Colonic mucosa (tissue), 4 donors: ENCODE data around the gene FAM76B. TPM values are rescaled to one million over a fixed set of nuclear protein-coding genes. Genes with fewer than 3 reads are reported as not detected.

Experiments
- DNase-seq: peaks from one replicate; pipeline ENCODE4 v3.0.0-alpha.2; 2020
- H3K27ac ChIP-seq: fragments of 200-600 bp; one replicate; pipeline ENCODE4 v1.8.0; 2021
- H3K27me3 ChIP-seq: fragments of 200-600 bp; one replicate; pipeline ENCODE4 v1.8.0; 2021
- H3K36me3 ChIP-seq: fragments of 200-600 bp; one replicate; pipeline ENCODE4 v1.8.0; 2021
- H3K4me1 ChIP-seq: fragments of 200-600 bp; one replicate; pipeline ENCODE4 v1.8.0; 2021; ENCODE audit warnings: mild to moderate bottlenecking
- H3K4me3 ChIP-seq: fragments of 200-600 bp; one replicate; pipeline ENCODE4 v1.8.0; 2021
- H3K9ac ChIP-seq, 2 donors: one replicate each; pipeline ENCODE4 v1.7.0; 2013; ENCODE audit warnings: control low read depth in 2 of 2, low read depth in 2 of 2, low read length in 2 of 2
- H3K9me3 ChIP-seq: fragments of 200-600 bp; one replicate; pipeline ENCODE4 v1.8.0; 2021
- intact Hi-C: fragments of 100-400 bp; cut with DNase I; formaldehyde crosslinking; loops from one replicate; pipeline ENCODE4 v1.14.1; 2022
- total RNA-seq, 2 donors: library from RNA; stranded (reverse); fragmentation: NEBNext Ultra II Directional in 1 of 2; extraction: Animal tissue kit (Norgen Biotek cat#: 25700) in 1 of 2; gene quantifications; one replicate each; pipeline ENCODE4 v1.2.1, GENCODE V29; 2021
- TF ChIP-seq, protein P1 (sequence below): fragments of 200-600 bp; IDR thresholded peaks from one replicate; pipeline ENCODE4 v1.8.0; 2022; ENCODE audit warnings: antibody characterized with exemption, mild to moderate bottlenecking
- donor health status: healthy.
- donor health status: DM: no; HTN: no; CAD: no.
- donor health status: DM: no; HTN: no; CAD: no.

FAM76B gene
- total RNA-seq, 2 donors from 2014 or later, result 17.5 to 22.1 TPM

DNA sequence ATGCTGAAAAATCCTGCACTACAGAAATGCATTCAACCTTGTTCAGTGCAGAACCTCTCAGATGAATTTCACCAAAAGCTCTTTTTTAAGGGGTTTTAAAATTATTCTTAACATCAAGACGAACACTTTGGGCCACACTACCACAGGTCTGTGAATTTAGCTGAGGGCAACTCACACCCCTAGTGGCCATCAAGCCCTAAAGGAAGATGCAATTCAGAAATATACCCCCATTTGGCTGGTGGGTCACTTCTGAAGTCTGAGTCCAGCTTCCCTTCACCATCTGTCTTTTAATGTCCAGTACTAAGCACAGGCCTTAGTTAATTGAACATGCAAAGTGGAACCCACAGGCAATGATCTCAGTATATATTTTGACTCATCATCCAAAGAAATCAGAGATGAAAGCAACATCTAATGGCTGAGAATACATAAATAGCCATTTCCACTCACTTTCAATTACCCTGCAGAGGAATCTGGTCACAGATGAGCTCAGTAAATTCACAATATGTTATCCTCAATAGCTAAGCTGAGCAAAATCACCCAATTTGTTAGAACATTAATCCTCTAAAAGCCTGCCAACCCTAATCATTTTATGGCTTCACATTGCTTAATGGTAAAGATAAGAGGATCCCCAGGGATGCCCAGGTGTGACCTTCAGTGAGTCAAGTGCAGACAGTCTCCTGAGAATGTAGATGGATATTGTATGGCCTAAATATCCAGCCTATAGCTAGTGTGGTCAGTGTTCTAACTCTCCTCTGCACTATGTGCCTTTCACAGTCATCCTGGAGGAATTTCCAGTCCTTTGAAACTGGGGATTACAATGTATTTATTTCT lies 50.3 kb downstream of the FAM76B start:
- H3K27ac ChIP-seq, result no peak overlapping the region
- intact Hi-C loops, result no loop called here
- DNase-seq, result no peak
- H3K36me3 ChIP-seq, result no peaks in the 10 kb centered on the region
- no peaks in the 10 kb centered on the region for H3K4me1 ChIP-seq
- no peaks in the 10 kb centered on the region for H3K9me3 ChIP-seq
- no peak overlapping the region for H3K9ac ChIP-seq
- no peaks in the 10 kb centered on the region for H3K27me3 ChIP-seq
- TF ChIP-seq, protein P1, sequence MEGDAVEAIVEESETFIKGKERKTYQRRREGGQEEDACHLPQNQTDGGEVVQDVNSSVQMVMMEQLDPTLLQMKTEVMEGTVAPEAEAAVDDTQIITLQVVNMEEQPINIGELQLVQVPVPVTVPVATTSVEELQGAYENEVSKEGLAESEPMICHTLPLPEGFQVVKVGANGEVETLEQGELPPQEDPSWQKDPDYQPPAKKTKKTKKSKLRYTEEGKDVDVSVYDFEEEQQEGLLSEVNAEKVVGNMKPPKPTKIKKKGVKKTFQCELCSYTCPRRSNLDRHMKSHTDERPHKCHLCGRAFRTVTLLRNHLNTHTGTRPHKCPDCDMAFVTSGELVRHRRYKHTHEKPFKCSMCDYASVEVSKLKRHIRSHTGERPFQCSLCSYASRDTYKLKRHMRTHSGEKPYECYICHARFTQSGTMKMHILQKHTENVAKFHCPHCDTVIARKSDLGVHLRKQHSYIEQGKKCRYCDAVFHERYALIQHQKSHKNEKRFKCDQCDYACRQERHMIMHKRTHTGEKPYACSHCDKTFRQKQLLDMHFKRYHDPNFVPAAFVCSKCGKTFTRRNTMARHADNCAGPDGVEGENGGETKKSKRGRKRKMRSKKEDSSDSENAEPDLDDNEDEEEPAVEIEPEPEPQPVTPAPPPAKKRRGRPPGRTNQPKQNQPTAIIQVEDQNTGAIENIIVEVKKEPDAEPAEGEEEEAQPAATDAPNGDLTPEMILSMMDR, result no peak
- no peak overlapping the region for H3K4me3 ChIP-seq

DNA sequence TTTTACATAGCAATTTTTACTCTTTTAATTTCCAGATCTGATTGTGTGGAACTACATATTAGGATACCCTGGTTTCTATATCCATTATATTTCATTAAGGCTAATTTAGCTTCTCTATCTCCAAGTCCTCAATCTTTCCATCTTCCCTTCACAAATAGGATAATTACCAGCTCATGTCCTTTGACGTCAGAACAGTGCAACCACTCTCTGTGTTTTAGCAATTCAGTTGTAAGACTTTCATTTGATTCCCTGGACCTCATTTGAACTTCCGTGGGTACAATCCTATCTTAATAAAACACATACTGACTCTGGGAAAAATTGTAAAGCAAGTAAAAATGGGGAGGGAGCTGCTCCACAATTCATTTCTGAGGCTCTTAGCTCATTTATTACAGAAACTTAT lies 52.8 kb downstream of the FAM76B start:
- Histone ChIP-seq H3K27ac (no peak overlapping the region), H3K9ac (no peak overlapping the region), H3K9me3 (no peaks in the 10 kb centered on the region), H3K4me3 (no peak overlapping the region), H3K36me3 (no peaks in the 10 kb centered on the region), H3K27me3 (no peaks in the 10 kb centered on the region), H3K4me1 (no peaks in the 10 kb centered on the region)
- DNase-seq, result no peak
- TF ChIP-seq, protein P1, result no peak
- intact Hi-C loops, result no loop called here

DNA sequence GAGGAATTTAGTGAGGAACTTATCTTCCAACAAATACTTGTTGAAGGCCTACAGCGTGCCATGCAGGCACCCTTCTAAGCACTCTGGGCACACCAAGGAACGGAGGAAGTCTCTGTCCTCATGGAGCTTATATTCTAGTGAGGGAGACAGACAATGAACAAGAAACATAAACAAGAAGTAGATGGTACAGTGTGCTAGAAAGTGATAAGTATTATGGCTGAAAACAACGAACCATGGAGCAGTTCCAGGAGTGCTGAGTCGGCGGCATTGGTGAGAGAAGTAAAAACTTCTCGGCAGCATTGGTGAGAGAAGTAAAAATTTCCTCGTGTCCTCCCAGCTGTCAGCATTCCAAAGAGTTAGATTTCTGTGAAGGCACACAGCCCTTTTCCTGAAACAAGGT lies 53.2 kb downstream of the FAM76B start:
- intact Hi-C loops, result no loop called here
- TF ChIP-seq, protein P1, result no peak
- no peaks in the 10 kb centered on the region for H3K4me1 ChIP-seq
- no peaks in the 10 kb centered on the region for H3K9me3 ChIP-seq
- H3K36me3 ChIP-seq, result no peaks in the 10 kb centered on the region
- no peak overlapping the region for H3K27ac ChIP-seq
- no peak for DNase-seq
- no peaks in the 10 kb centered on the region for H3K27me3 ChIP-seq
- H3K9ac ChIP-seq, result no peak overlapping the region
- no peak overlapping the region for H3K4me3 ChIP-seq

DNA sequence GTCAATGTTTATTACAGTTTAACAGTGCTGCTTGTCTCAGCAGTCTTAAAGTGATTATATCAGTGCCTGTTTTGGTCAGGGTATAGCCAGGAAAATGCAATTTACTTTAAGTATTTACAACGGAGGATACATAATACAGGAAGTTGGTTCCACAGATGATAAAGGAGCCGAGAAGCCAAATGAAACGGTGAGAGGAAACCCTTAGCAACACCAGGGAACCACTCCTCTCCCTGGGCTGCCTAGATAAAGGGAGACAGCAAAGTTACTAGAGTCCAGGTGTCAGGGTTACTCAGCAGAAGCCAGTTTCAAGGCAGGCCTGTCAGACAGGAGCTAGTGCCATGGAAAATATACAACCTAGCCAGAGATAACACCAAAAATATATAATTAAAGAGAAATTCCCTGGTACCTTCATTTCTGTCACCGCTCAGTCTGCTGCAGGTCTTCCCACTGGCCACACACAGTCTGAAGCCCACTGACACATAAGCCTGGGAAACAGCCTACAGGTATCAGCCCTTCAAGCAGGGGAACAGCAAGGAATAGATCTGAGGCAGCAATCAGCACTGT lies 55.5 kb downstream of the FAM76B start:
- Histone ChIP-seq H3K27ac (no peak overlapping the region), H3K4me1 (no peaks in the 10 kb centered on the region), H3K36me3 (no peaks in the 10 kb centered on the region), H3K9ac (no peak overlapping the region), H3K9me3 (no peaks in the 10 kb centered on the region), H3K27me3 (no peaks in the 10 kb centered on the region), H3K4me3 (no peak overlapping the region)
- intact Hi-C loops, result no loop called here
- DNase-seq, result no peak
- TF ChIP-seq, protein P1, result no peak

DNA sequence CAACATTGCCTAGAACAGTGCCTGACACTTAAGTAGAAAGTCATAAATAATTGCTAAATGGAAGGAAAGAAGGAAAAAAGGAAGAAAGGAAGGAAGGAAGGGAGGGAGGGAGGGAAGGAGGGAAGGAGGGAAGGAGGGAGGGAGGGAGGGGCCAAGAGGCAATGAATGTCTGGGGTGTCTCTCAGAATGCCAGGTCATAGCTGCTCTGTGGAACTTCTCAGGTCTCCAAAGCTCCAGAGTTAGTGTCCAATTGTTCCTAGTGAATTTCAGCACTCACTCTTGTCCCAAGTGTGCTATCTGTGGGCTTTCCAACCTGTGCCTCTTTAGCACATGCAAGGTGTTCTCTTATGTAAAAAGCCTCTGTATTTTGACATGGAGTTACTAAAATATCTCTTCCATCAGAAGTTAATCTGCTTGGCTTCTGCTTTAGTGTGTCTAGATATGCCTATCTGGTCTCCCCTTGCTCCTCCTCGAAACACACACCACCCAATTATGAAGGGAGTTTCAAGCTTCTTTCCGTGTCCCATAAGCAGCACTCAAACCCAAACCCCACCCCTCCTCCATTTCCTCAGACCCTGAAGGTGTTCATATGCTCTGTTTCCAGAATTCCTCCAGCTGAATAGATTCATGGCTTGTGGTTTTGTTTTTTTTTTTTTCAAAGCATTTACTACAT lies 56.5 kb downstream of the FAM76B start:
- Histone ChIP-seq H3K9ac (no peak overlapping the region), H3K36me3 (no peaks in the 10 kb centered on the region), H3K27me3 (no peaks in the 10 kb centered on the region), H3K27ac (no peak overlapping the region), H3K9me3 (no peaks in the 10 kb centered on the region), H3K4me1 (no peaks in the 10 kb centered on the region), H3K4me3 (no peak overlapping the region)
- DNase-seq, result no peak
- TF ChIP-seq, protein P1, result no peak
- intact Hi-C loops, result no loop called here
